ENCODE data around the gene HDAC4. TPM values are rescaled to one million over a fixed set of nuclear protein-coding genes. Genes with fewer than 3 reads are reported as not detected.

Gene HDAC4
- total and polyA plus RNA-seq, 2 of the 4 experiments (the other 2 are of a cell fraction): 4.1 to 7.2 TPM

DNA sequence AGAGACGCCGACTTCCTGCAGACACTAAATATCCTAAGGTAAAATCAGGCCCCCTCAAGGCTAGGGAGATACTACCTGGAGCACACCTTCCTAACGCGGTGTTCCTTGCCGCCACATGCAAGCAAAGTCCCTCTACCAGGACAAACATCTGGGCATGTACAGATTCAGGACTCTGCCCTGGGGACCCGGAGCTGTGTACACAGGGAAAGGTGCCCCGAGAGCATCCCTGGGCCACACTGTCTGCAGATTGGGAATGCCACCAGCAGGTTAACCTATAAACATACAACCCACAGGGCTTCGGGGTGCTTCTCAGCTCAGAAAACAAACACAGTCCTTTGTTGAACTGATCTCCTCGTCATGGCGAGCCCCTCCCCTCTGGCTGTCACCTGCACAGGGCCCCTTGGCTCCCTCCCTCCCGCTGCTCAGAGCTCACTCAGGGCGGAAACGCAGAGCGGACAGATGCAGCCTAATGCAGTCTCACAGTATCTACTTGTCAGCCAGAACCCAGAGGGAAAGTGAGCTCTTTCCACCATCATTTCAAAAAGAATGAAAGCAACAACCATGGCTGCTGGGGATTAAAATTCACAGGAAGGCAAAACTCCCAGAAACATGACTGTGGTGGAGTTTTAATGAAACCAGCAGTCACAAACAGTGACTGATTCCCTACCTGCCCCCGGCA lies 218.8 kb downstream of the HDAC4 start:
- Histone ChIP-seq H3K79me1 (ENCODE audit: low read depth in 1 of 2, low read length in 2 of 2) (no peaks in the 10 kb centered on the region; a peak in 1 of 4 replicates), H4K91ac (ENCODE audit: insufficient read depth, low read depth, low read length) (no peak overlapping the region), H2BK20ac (ENCODE audit: low read depth, low read length) (no peak overlapping the region), H3K4ac (ENCODE audit: low read depth, low read length) (no peak overlapping the region), H4K8ac (ENCODE audit: low read depth in 2 of 2, low read length in 2 of 2) (no peak overlapping the region), H4K5ac (ENCODE audit: low read depth, low read length) (no peak overlapping the region), H3K9ac (ENCODE audit: low read depth, low read length) (no peak overlapping the region), H3K9me1 (ENCODE audit: insufficient read depth, low read length) (no peaks in the 10 kb centered on the region; the same call in 1 of the 2 replicates), H2AFZ (replicated peaks; ENCODE audit: low read length, poor library complexity) (no peak overlapping the region), H2BK15ac (ENCODE audit: low read depth, low read length) (no peak overlapping the region), H3K14ac (replicated peaks; ENCODE audit: low read depth, low read length) (no peak overlapping the region), H2AK9ac (replicated peaks; ENCODE audit: low read depth, low read length, poor library complexity) (no peak overlapping the region), H3K23ac (ENCODE audit: low read depth, low read length) (no peak overlapping the region), H2BK120ac (ENCODE audit: low read depth, low read length) (no peak overlapping the region), H3K4me2 (ENCODE audit: low read depth, low read length) (no peak overlapping the region), H3K36me3 (ENCODE audit: control insufficient read depth, insufficient read depth, low read length) (peaks cover 57% of the 10 kb centered on the region), H3K27ac (ENCODE audit: insufficient read depth, low read length) (no peak overlapping the region), H3K56ac (ENCODE audit: extremely low read depth, insufficient read depth, low read length) (no peak overlapping the region), H2AK5ac (ENCODE audit: low read depth, low read length) (no peak overlapping the region), H3K4me3 (ENCODE audit: insufficient read depth, low read depth, low read length) (no peak overlapping the region), H3K4me1 (ENCODE audit: control insufficient read depth, insufficient read depth, low read length) (no peaks in the 10 kb centered on the region), H4K20me1 (ENCODE audit: insufficient read depth, low read length) (no peaks in the 10 kb centered on the region), H3K9me3 (ENCODE audit: control insufficient read depth, insufficient read depth, low read length) (no peaks in the 10 kb centered on the region), H3K18ac (ENCODE audit: low read depth, low read length) (no peak overlapping the region), H3K27me3 (ENCODE audit: control insufficient read depth, insufficient read depth, low read length) (no peaks in the 10 kb centered on the region), H2BK5ac (ENCODE audit: low read depth, low read length, poor library complexity, severe bottlenecking) (no peak overlapping the region)
- POLR2A ChIA-PET (ENCODE audit: unreplicated experiment): interaction anchor here (0.6 kb wide), 1 partner anchor 107 kb away, joined by 22 read pairs; no protein-coding TSS in a partner anchor
- 79% methylated on average over 4 of the region's 15 CpGs; no CpG with 5 or more reads in 1 of the 2 experiments for WGBS, 2 experiments (ENCODE audit: extremely low coverage in 2 of 2, insufficient read length in 1 of 2)
- ATAC-seq (ENCODE audit: low read depth) (no peak), DNase-seq (no peak)
- dilution Hi-C loops (cut with HindIII; ENCODE audit: low sequenced_read_pairs, unreplicated experiment): no loop called here
- no TSS peak for BruUV-seq (replicated peaks)
- in situ Hi-C loops (cut with MboI; ENCODE audit: low sequenced_read_pairs): no loop called here
- TF ChIP-seq NFE2L2 (IDR thresholded peaks at IDR 0.05; ENCODE audit: low read depth, low read length): no peak
- no peak for TF ChIP-seq RFX5 (IDR thresholded peaks at IDR 0.05; ENCODE audit: low read depth, low read length)
- TF ChIP-seq RCOR1 (IDR thresholded peaks at IDR 0.05; ENCODE audit: insufficient replicate concordance, low read length): no peak
- intact Hi-C loops (cut with micrococcal nuclease): no loop called here
- CTCF ChIA-PET: no interaction called here

Data from IMR-90 (cell line).